Lower leg skin (tissue), 4 donors: Measurements from ENCODE around the gene GTPBP3. TPM values are rescaled to one million over a fixed set of nuclear protein-coding genes. Genes with fewer than 3 reads are reported as not detected.
A peak's percentile ranks its signal among the peaks of the same experiment; 100 is the strongest.

ENCODE experiments used
- DNase-seq, 2 donors: peaks; one replicate each; pipeline ENCODE4 v3.0.0-alpha.2; 2019; ENCODE audit warnings: low spot score in 2 of 2
- H3K4me3 ChIP-seq: fragments of 200-600 bp; sonication (generic); 2 replicates; pipeline ENCODE4 v1.5.1; 2017; ENCODE audit warnings: mild to moderate bottlenecking, low read depth; ENCODE audit not compliant: poor library complexity, severe bottlenecking
- CTCF ChIP-seq, 3 donors: fragments of 450-650 bp; IDR thresholded peaks; one replicate each; pipeline ENCODE4 v1.5.1; 2016; ENCODE audit warnings: antibody characterized with exemption in 3 of 3, mild to moderate bottlenecking in 3 of 3, moderate library complexity in 2 of 3
- POLR2A ChIP-seq, 2 donors: fragments of 450-650 bp; IDR thresholded peaks; one replicate each; pipeline ENCODE4 v1.6.1; 2016 to 2017; ENCODE audit warnings: antibody characterized with exemption in 2 of 2, mild to moderate bottlenecking in 1 of 2, moderate library complexity in 1 of 2
- WGBS, 2 donors: methylation state at CpG; one replicate each; pipeline ENCODE4 v1.1.5; 2018; 5-methylcytosine and 5-hydroxymethylcytosine counted together
- intact Hi-C: fragments of 100-400 bp; cut with DNase I; formaldehyde crosslinking; loops from one replicate; pipeline ENCODE4 v1.15.0; 2023; ENCODE audit warnings: low total_unique reads
- total RNA-seq, 4 donors: library from RNA; depleted of rRNA; stranded (reverse); fragments of >200 nt; gene quantifications; one replicate each; pipeline ENCODE4 v1.1.0, GENCODE V29; 2016

Gene GTPBP3
- total RNA-seq, 4 donors from 2014 or later: 30.6 to 36.8 (median 35.0) TPM

DNA sequence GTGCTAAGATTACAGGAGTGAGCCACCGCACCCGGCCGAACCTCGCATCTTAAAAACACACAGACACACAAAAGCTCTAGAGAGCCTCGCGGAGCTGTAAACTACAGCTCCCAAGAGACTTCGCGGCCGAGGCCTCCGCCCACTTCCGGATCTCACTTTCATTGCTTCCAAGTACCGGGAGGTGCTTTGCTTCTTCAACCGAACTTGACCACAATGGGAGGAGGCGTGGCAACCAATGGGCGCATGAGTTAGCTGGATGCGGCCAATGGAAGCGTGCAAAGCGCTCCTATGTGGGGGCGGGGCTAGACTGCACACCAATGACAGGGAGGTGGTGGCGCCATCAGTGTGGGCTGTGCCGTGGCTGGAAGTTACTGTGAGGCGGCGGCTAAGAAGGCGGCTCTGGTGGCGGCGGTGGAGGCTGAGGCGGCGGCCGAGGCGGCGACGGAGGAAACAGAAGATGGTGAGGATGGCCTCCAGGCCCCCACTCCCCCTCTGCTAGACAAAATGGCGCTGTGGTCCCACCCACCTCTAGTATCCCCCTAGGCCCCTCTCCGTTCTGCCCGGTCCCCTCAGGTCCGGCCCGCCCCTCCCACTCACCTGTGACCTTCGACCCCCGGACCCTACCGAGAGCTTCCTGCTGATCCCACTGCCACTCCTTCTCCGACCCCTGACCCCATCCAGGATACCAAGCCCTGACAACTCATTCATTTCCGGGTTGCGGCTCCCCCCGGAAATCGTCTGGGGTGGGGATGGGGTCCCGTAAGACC is 28.0 kb upstream of the GTPBP3 start, which contains the start of gene DDA1:
Gene DDA1, plus strand, starts transcription at position 366 of the 767 bp plus-strand sequence. Its CDS starts 92 bp downstream, at position 458.
- 0% methylated on average over 42 to 45 of the region's 46 CpGs for WGBS, 2 donors

DNA sequence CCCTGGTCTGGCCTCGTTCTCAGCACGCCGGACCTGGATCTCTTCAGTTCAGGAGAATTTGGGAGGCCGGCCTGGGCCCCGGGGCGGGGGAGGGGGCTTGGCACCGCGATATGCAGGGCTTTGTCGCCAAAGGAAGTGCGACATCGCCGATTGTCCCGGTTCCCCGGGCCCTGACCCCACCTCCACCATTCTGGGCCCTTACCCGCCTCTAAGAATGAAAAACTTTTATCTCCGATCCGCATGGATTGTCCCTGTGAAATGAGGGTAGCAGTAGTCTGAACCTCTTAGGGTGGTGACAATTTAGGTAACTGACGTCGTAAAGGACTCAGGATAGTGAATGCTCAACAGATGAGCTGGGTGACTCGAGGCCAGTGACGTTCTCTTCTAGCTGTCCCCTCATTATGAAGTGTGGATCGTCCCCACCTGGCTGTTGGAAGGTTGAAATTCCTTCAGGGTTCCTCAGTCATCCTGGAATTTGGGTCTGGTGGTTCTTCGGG is 27.3 kb upstream of the GTPBP3 start:
- TF ChIP-seq CTCF (IDR thresholded peaks at IDR 0.05): no peak
- TF ChIP-seq POLR2A (IDR thresholded peaks at IDR 0.05): no peak
- peak overlapping the region; percentile 97 for H3K4me3 ChIP-seq
- no peak for DNase-seq
- 5 to 8% methylated on average over 15 to 23 of the region's 23 CpGs for WGBS, 2 donors
- intact Hi-C loops: no loop called here

More for the DNA sequence above, 28.0 kb upstream of the GTPBP3 start, which contains the start of gene DDA1:
- peak within 1 kb of the TSS; percentile 97 for H3K4me3 ChIP-seq
- intact Hi-C loops: no loop called here
- peak; percentile 100 for DNase-seq
- no peak for TF ChIP-seq POLR2A (IDR thresholded peaks at IDR 0.05)

DNA sequence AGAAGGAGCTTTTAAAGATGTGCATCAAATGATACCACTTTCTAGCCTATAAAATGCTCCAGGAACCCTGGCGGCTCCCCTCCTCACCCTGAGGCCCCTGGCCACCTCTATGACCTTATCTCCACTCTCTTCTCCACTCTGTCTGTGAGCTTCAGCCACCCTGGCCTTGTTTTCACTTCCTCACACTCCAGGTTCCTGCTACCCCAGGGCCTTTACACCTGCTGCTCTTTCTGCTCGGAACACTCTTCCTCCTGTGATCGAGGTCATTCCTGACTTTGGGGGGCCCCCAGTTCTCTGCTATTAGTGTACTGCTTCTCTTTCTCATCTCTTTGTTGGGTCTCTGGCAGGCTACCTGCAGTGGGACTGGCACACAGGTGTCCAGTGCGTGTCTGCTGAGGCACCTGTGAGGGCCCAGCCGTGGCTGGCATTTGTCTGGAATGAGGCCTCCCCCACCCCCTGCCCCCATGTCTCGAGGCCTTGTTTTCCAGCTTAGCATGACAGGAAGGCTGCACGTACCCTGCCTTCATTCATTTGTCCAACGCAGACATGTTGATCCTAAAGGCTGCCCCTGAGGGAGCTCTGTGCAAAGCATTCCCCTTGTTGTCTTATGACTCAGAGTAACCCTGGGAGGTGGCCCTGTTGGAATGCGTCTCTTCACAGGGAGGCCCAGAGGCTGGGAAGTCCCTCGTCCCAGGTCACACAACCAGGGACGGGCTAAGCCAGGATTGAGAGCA is 25.7 kb upstream of the GTPBP3 start:
- 55% methylated on average over 11 of the region's 11 CpGs for WGBS, 2 donors
- no peak for DNase-seq
- H3K4me3 ChIP-seq: no peak overlapping the region
- intact Hi-C loops: no loop called here
- TF ChIP-seq POLR2A (IDR thresholded peaks at IDR 0.05) (no peak), CTCF (IDR thresholded peaks at IDR 0.05) (no peak)

DNA sequence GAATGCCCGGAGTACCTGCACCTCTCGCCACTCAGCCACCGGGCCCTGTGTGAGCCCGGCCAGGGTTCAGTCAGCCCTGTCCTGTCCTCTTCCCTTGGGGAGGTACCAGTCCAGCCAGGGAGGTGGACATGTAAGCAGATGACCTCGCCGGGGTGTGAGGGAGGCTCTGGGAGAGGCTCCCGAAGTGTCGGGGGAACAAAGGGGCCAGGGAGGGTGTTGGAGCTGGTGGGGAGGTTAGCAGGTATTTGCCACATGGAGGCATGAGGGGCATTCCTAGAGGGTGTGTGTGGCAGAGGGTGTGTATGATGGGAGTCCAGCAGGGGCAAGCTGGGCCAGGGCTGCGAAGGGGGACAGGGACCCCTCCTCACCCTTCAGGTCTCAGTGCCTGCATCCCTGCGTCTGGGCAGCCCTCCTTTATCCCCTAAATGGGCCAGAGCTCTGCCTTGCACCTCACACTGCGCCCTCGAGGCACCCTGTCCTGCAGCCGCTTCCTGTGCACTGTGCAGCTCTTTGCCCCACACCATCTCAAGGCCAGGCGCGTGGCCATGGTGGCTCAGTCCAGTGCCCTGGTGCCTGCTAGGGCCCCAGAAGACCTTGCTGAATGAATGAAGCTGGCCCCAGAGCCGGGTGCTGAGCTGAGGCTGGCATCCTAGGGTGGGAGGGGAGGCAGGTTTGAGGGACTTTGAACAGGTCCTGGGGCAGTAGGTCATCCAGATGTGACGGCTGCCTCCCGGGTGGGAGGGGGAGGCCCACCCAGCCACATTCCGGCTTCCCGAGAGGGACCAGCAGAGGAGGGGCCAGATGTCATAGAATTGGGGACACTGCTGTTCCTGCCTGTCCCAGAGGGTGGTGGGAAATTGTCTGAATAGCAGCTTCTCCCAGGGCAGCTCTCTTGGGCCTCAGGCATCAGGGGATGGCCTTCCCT is 24.9 kb upstream of the GTPBP3 start:
- 77 to 80% methylated on average over 17 to 18 of the region's 20 CpGs for WGBS, 2 donors
- TF ChIP-seq POLR2A (IDR thresholded peaks at IDR 0.05) (no peak), CTCF (IDR thresholded peaks at IDR 0.05) (no peak)
- no peak overlapping the region for H3K4me3 ChIP-seq
- intact Hi-C loops: no loop called here
- peak in 1 of 2 donors; percentile 84 for DNase-seq

DNA sequence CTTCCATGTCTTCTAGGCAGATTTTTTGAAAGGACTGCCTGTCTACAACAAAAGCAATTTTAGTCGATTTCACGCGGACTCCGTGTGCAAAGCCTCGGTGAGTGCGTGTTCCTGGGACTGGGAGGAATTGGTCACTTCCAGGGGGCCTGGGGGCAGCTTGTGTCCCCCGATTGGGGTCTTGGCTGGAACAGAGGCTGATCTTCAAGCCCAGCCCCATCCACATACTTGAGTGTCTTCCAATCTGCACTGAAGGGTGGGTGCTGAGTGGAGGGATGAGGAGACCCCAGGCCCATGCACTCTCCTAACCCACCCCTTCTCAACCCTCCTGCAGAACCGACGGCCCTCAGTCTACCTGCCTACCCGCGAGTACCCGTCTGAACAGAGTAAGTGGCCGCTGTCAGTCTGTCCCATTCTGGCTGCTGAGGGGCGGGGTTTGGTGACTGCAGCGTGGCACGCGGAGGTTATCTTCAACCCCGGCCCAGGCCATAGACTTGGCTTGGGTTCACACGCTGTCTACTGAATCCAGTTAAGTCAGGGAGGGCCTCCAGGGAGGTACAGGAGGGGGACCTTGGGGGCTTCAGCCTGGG is 23.3 kb upstream of the GTPBP3 start:
- WGBS, 2 donors: 87 to 88% methylated on average over 19 of the region's 19 CpGs
- intact Hi-C loops: no loop called here
- no peak overlapping the region for H3K4me3 ChIP-seq
- no peak for TF ChIP-seq CTCF (IDR thresholded peaks at IDR 0.05)
- no peak for TF ChIP-seq POLR2A (IDR thresholded peaks at IDR 0.05)
- peak in 1 of 2 donors; percentile 84 for DNase-seq
